Measurements from ENCODE around the gene PSG1.
"Not testable (repeated sequence)": the region's sequence is repeated elsewhere in the genome, so short reads cannot be mapped to it uniquely, and the experiment has no call there.

The PSG1 gene

DNA sequence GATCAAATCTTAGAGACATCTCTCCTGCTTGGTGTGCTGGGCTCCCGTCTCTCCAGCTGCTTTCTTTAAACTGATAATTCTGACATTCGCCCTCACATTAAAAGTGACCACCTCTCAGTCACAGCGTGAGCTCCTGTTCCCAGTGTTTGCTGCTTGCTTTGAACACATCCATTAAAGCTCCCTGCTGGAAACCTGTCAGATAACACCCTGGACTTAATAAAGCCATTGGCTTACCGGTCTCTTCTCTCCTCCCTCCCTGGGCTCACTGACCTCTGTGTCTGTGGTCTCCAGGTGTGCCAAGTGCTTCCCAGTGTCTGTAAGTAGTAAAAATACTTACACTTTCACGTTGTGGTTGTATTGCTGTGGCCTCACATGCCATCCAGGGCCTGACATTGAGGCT, 2.5 kb upstream of the PSG1 start:
- DNase-seq (ENCODE audit: low spot score), result not testable (repeated sequence)

- DNase-seq (ENCODE audit: low spot score), result peak; percentile 3
These were observed 1.8 kb upstream of the PSG1 start for GRCh38 chr19:42881279-42881678.

DNA sequence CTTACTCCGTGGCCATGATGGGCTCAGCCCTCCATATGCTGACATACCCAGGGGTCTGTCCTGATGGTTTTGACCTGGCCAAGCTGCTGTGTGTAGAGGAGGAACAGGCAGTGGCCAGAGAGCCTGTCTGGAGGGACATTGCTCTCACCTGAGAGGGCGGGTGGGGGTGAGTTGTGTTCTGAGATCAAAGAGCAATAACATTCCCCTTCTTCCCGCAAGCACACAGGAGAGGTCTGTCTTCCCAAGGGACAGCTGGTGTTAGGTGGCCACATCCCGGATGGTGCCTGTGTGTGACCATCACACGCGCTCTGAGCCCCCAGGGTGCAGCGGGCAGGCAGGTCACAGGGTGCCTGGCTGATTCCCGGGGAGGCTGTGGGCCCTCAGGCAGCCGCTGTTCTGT, 1.1 kb upstream of the PSG1 start:
- not testable (repeated sequence) for DNase-seq (ENCODE audit: low spot score)

DNA sequence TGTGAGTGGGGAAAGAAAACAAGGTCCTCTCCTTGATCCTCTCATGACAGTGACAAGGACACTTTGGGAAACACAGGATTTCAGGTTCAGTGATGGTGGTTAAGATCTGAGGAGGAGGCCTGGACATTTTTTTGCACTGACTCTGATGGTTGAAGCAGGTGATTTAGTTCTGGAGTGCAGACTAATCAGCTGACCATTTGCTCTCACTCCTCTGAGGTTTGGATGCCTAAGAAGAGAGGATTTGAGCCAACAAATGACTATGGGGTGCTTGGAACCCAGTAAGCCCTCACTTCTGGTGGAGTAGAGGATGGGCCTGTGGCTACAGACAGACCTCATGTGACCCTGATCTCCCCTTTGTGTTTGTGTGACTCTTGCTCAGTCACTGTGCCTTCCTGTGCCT, 2.9 kb downstream of the PSG1 start:
- not testable (repeated sequence) for DNase-seq (ENCODE audit: low spot score)

DNA sequence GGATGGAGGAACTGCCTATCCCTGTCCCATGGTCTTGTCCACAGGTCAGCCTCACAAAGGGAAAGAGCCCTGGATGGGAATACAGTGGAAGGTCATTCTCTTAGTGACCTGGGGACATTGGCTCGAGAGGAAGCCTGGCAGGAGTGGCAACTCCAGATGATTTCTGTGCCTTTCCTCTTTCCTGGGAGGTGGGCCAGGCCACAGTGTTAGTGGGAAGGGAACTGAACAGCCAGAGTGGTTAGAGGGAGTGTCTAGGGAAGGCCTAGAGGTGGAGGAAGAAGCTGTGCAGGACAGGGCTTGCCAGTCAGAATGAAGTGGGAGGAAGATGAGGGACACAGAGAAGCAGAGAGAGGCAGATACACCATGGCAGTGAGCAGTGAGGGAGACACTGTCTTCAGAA, 3.6 kb downstream of the PSG1 start:
- not testable (repeated sequence) for DNase-seq (ENCODE audit: low spot score)

DNA sequence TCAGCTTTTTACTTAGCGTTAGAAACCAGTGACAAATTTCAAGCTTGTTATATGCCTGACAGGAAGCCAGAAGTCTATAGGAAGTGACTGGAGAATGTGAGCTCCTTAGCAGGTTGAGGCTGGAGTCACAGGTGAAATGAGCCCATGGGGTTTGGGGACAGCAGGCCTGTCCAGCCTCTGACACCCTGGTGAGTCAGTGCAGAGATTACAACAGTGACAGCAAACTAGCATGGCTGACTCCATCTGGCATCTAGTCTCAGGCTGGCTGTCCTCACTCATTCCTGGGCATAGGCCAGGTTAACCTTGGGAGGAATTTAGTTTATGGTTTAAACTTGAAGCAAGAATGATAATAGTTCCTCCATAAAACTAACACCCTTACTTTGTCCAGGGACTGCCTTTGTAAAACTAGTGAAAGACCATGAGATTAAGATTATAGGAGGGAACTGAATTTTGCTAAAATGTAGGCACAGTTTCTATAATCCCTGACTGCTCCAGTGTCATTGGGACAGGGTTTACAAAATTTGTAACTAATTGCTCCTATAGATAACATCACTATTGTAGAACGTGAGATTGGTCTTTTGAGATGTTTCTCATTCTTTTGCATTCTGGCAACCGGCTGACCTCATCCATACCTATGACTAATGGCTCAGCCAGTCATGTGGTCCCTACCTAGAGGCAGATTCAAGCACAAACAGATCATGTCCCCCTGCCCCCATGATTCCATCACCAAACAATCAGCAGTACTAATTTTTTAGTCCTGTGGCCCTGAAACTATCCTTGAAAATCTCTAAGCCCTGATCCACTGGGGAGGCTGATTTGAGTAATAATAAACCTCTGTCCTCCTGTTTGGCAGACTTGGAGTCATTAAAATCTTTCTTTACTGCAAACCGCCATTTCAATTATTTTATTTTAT, 4.4 kb downstream of the PSG1 start:
- DNase-seq (ENCODE audit: low spot score), result not testable (repeated sequence)

DNA sequence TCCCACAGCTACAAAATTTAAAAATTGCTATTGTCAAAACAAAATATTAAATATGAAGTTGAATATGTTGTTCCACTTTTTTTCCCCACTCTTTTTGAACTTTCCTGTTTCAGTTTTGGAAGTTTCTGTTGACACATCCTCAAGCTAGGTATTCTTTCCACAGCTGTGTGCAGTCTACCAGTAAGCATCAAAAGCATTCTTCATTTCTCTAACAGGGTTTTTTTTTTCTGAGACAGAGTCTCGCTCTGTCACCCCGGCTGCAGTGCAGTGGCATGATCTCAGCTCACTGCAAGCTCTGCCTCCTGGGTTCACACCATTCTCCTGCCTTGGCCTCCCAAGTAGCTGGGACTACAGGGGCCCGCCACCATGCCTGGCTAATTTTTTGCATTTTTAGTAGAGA, 5.4 kb downstream of the PSG1 start:
- DNase-seq (ENCODE audit: low spot score), result not testable (repeated sequence)

DNA sequence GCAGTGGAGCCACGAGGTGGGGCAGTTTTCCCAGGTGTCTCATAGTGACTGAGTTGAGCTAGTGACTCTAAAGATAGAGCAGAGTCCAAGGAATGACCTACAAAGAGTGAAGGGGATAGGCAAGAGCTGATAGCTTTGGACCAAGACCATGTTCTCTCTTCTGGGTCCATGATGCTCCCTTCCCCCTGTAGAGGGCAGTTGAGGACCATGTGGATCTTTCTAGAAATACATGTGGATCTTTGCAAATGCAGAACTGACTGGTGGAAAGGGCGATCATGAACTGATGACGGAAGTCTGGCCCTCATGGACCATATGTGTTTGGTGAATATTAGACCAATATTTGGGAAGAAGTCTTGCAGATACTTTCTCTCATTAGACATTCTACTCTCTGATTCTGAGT, 6.9 kb downstream of the PSG1 start:
- DNase-seq (ENCODE audit: low spot score), result no peak

DNA sequence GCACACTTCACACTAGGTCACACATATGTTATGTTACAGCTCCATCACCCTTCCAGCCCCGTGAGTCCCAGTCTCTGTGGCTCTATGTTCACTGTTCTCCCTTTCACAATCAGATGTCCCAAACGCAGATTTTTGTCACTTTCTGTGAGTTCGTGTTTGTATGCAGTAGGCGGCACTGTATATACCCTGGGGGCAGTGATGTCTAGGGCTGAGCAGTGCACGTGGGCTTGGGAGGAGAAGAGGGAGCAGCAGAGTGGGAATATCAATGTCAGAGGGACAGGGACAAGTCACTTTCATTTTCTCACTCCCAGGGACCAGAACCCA, 22.0 kb downstream of the PSG1 start:
- no peak for DNase-seq (ENCODE audit: low spot score)

- DNase-seq (ENCODE audit: low spot score), result not testable (repeated sequence)
These were observed 22.5 kb downstream of the PSG1 start for GRCh38 chr19:42856866-42857543.

- not testable (repeated sequence) for DNase-seq (ENCODE audit: low spot score)
These were observed 24.8 kb downstream of the PSG1 start for GRCh38 chr19:42854745-42855144.

DNA sequence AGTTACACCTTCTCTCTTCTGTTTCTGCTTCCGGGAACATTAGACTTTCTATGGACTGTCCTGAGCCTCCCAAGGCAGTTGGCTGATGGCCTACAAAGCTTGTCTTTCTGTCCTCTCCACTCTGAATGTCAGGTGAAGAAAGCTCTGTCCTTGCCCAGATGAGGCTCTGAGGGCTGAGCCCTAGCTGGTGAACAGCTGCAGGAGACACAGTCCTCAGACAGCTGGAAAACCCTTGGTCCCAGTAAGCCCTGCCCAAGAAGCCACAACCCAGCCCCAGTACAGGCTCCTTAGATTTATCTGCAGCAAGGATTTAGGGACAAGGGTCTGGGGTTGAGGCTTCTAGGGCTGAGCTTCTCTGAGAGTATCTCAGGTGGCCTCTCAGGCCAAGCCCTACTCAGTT, 26.3 kb downstream of the PSG1 start:
- not testable (repeated sequence) for DNase-seq (ENCODE audit: low spot score)

GRCh38 chr19:42852821-42853220, 26.7 kb downstream of the PSG1 start:
- not testable (repeated sequence) for DNase-seq (ENCODE audit: low spot score)

GRCh38 chr19:42851718-42852280, 27.7 kb downstream of the PSG1 start:
- DNase-seq (ENCODE audit: low spot score), result not testable (repeated sequence)

- DNase-seq (ENCODE audit: low spot score), result no peak
These were observed 28.4 kb downstream of the PSG1 start for GRCh38 chr19:42850981-42851717.

- no peak for DNase-seq (ENCODE audit: low spot score)
These were observed 32.9 kb downstream of the PSG1 start for GRCh38 chr19:42846597-42846996.

GRCh38 chr19:42843631-42844030, 35.9 kb downstream of the PSG1 start:
- DNase-seq (ENCODE audit: low spot score), result not testable (repeated sequence)

GRCh38 chr19:42832746-42833442, 46.6 kb downstream of the PSG1 start:
- not testable (repeated sequence) for DNase-seq (ENCODE audit: low spot score)

GRCh38 chr19:42832023-42832680, 47.4 kb downstream of the PSG1 start:
- DNase-seq (ENCODE audit: low spot score), result not testable (repeated sequence)

GRCh38 chr19:42831221-42832019, 48.1 kb downstream of the PSG1 start:
- no peak for DNase-seq (ENCODE audit: low spot score)

Measured in SK-N-DZ (cell line).